Ascending aorta (tissue), 2 donors: ENCODE measurements around the gene GPR25. TPM values are rescaled to one million over a fixed set of nuclear protein-coding genes. Genes with fewer than 3 reads are reported as not detected.
"Not testable (repeated sequence)": the region's sequence is repeated elsewhere in the genome, so short reads cannot be mapped to it uniquely, and the experiment has no call there.

Experiments
- DNase-seq, 2 donors: peaks; one replicate each; pipeline ENCODE4 v3.0.0-alpha.2; 2019; ENCODE audit warnings: low spot score in 2 of 2
- H3K27ac ChIP-seq, 2 donors: fragments of 200-600 bp; sonication (generic); one replicate each; pipeline ENCODE4 v1.5.1; 2016 to 2017; ENCODE audit warnings: mild to moderate bottlenecking in 1 of 2
- H3K27me3 ChIP-seq: fragments of 200-600 bp; sonication (generic); one replicate; pipeline ENCODE4 v1.5.1; 2017
- H3K36me3 ChIP-seq, 2 donors: fragments of 200-600 bp; sonication (generic); one replicate each; pipeline ENCODE4 v1.5.1; 2016
- H3K4me1 ChIP-seq, 2 donors: fragments of 200-600 bp; sonication (generic); one replicate each; pipeline ENCODE4 v1.5.1; 2016 to 2017; ENCODE audit warnings: mild to moderate bottlenecking in 1 of 2
- H3K4me3 ChIP-seq, 2 donors: fragments of 200-600 bp; sonication (generic); one replicate each; pipeline ENCODE4 v1.5.1; 2016 to 2017; ENCODE audit warnings: mild to moderate bottlenecking in 1 of 2
- H3K9me3 ChIP-seq, 2 donors: fragments of 200-600 bp; sonication (generic); one replicate each; pipeline ENCODE4 v1.5.1; 2016
- intact Hi-C: fragments of 100-400 bp; cut with DNase I; formaldehyde crosslinking; loops from one replicate; pipeline ENCODE4 v1.15.1; 2023
- total RNA-seq: library from RNA; depleted of rRNA; stranded (reverse); fragments of >200 nt; gene quantifications from one replicate; pipeline ENCODE4 v1.1.0, GENCODE V29; 2016
- TF ChIP-seq, protein P1 (sequence below), 3 experiments: fragments of 200-600 bp in 2 of 3; fragments of 450-650 bp in 1 of 3; sonication (generic) in 2 of 3; IDR thresholded peaks; one replicate each; pipeline ENCODE4 v1.5.1; 2016 to 2019; ENCODE audit warnings: antibody characterized with exemption in 3 of 3, mild to moderate bottlenecking in 1 of 3, moderate library complexity in 1 of 3

The GPR25 gene
- total RNA-seq, 1 donor from 2014 or later = not detected

DNA sequence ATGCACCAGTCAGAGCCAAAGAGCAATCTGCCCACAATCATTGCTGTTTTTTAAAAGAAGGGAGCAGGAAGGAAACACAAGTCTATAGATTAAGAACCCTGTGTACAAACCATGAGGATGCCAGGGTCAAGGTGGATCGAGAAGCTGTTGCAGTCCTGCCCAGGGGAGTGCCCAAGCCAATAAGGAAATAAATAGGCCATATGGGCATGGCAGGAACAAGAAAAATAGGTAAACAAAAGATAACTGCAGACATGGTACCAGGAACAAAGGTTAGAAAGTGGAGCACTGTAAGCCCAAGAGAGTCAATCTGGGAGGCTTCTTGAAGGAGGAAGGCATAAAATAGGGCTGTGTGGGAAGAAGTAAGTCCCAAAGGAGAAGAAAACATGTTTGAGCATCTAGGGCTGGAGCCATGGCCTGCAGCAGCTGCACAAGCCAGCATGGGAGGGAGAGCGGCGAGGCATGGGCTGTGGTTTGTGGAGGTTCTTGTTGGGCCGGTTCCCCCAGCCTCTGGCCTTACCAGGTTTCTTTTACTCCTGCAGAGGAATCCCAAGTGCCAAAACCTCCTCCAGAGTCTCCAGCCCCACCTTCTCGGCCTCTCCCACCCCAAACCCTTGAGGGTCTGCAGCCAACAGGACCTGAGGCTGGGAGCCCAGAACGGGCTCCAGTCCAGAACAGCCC lies 35.5 kb downstream of the GPR25 start:
- intact Hi-C loops = no loop called here
- DNase-seq = no peak
- H3K4me1 ChIP-seq = no peaks in the 10 kb centered on the region

DNA sequence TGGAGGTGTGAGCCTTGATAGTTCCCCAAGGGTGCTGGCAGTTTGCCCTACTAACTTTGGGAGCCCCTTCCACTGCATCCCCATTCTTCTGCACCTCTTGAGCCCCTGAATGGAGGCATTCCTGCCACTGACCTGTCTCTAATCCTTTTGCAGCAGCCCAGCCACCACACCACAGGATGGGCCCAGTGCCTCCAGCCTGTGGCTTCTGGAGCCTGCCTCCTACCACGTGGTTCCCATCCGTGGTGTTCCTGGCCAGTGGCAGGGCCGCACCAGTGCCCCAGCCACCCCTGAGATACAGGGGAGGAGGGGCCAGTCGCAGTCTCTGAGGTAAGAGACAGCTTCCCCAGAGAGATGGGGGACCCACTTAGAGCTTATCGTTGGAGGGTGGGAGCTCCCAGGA lies 36.3 kb downstream of the GPR25 start:
- TF ChIP-seq, protein P1, sequence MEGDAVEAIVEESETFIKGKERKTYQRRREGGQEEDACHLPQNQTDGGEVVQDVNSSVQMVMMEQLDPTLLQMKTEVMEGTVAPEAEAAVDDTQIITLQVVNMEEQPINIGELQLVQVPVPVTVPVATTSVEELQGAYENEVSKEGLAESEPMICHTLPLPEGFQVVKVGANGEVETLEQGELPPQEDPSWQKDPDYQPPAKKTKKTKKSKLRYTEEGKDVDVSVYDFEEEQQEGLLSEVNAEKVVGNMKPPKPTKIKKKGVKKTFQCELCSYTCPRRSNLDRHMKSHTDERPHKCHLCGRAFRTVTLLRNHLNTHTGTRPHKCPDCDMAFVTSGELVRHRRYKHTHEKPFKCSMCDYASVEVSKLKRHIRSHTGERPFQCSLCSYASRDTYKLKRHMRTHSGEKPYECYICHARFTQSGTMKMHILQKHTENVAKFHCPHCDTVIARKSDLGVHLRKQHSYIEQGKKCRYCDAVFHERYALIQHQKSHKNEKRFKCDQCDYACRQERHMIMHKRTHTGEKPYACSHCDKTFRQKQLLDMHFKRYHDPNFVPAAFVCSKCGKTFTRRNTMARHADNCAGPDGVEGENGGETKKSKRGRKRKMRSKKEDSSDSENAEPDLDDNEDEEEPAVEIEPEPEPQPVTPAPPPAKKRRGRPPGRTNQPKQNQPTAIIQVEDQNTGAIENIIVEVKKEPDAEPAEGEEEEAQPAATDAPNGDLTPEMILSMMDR (IDR thresholded peaks at IDR 0.05) = no peak
- Histone ChIP-seq H3K27ac (no peak overlapping the region), H3K36me3 (no peaks in the 10 kb centered on the region), H3K4me1 (no peaks in the 10 kb centered on the region), H3K9me3 (no peaks in the 10 kb centered on the region), H3K4me3 (no peak overlapping the region), H3K27me3 (no peaks in the 10 kb centered on the region)
- no peak for DNase-seq
- intact Hi-C loops = no loop called here

More for the DNA sequence above, 35.5 kb downstream of the GPR25 start:
- Histone ChIP-seq H3K9me3 (no peaks in the 10 kb centered on the region), H3K27ac (no peak overlapping the region), H3K27me3 (no peaks in the 10 kb centered on the region), H3K4me3 (no peak overlapping the region), H3K36me3 (no peaks in the 10 kb centered on the region)
- TF ChIP-seq, protein P1 (IDR thresholded peaks at IDR 0.05) = no peak

DNA sequence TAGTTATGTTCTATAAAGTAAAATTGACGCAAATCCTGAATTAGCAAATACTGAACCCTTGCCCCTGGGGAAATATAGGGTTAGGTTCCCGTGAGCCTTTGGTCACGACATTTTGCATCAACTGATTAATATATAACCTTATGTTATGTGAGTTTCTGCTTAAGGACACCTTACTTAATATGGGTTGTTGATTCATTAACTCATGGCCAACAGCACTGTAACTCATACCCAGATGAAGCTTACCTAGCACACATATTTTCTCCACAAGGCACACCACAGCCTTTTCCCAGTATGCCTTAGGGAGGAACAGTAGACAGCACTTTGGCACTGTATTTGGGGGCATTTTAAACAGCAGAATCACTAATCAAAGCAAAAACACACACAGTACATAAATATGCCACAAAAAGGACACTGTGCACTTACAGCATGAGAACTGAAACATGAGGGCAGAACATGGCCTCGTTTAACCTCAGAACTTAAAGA lies 37.0 kb downstream of the GPR25 start:
- Histone ChIP-seq H3K9me3 (no peaks in the 10 kb centered on the region), H3K4me3 (no peak overlapping the region), H3K27me3 (no peaks in the 10 kb centered on the region), H3K36me3 (no peaks in the 10 kb centered on the region), H3K4me1 (no peaks in the 10 kb centered on the region), H3K27ac (no peak overlapping the region)
- DNase-seq = no peak
- TF ChIP-seq, protein P1 (IDR thresholded peaks at IDR 0.05) = no peak
- intact Hi-C loops = no loop called here

DNA sequence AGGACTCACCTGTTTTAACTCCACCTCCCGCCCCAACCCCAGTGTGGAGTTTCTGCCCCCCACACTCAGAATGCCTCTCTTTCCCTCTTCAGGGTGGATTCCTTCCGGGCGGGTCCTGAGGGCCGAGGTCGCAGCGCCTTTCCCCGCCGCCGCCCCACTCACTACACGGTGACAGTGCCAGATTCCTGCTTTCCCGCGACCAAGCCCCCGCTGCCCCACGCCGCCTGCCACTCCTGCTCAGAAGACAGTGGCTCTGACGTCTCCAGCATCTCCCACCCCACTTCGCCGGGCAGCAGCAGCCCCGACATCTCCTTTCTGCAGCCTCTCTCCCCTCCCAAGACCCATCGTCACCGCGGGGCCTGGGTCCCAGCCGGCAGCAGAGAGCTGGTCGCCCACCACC lies 38.6 kb downstream of the GPR25 start:
- Histone ChIP-seq H3K4me3 (no peak overlapping the region), H3K27me3 (no peaks in the 10 kb centered on the region), H3K4me1 (no peaks in the 10 kb centered on the region), H3K36me3 (no peaks in the 10 kb centered on the region), H3K9me3 (no peaks in the 10 kb centered on the region), H3K27ac (no peak overlapping the region)
- intact Hi-C loops = no loop called here
- TF ChIP-seq, protein P1 (IDR thresholded peaks at IDR 0.05) = no peak
- DNase-seq = no peak

DNA sequence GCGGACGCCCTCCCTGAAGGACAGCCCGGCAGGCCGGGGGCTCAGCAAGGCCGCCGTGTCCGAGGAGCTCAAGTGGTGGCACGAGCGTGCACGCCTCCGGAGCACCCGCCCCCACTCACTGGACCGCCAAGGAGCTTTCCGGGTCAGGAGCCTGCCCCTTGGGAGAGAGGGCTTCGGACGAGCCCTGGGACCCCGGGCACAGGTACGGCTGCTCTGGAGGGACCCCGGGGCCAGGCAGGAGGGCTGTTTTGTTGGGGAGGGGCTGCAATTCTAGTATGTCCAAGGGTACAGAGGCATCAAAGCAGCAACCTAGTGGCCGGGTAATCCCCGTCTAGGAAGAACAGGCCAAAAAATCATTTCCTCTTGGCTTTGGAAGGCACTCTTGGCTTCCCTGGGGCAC lies 39.2 kb downstream of the GPR25 start:
- H3K4me3 ChIP-seq, H3K36me3 ChIP-seq, H3K9me3 ChIP-seq, H3K27ac ChIP-seq, H3K27me3 ChIP-seq, H3K4me1 ChIP-seq, intact Hi-C loops, DNase-seq: not testable (repeated sequence)

DNA sequence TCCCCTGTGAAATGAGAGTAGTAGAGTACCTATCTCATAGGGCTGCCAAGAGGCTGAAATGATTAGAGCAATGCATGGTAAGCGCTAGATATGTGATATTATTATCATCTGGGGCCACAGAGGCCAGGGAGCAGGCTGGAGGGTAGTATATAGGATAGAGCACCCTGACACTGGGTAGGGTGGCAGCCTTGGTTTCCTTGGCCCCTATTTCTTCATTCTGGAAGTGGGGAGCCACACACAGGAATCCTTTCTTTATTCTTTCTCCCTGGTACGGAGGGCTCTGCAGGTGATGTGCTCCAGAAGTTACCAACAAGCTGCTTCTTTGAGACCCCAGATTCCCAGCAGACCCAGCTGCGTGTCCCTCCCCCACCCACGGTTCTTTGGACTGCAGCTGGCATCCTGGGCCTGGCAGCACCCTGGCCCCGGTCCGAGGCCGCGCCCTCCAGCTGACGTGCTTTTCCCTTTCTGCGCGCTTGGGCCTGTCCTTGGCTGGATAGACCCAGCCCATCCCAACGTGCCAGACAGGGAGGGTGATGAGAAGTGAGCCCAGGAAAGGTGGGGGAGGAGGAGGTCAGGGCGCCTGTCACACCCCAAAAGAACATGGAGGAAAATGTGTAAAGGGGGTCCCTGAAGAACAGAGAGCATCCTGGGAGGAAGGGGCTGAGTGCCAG lies 40.1 kb downstream of the GPR25 start:
- DNase-seq = no peak
- Histone ChIP-seq H3K4me3 (no peak overlapping the region), H3K27ac (no peak overlapping the region), H3K27me3 (no peaks in the 10 kb centered on the region), H3K4me1 (no peaks in the 10 kb centered on the region), H3K9me3 (no peaks in the 10 kb centered on the region), H3K36me3 (no peaks in the 10 kb centered on the region)
- TF ChIP-seq, protein P1 (IDR thresholded peaks at IDR 0.05) = no peak
- intact Hi-C loops = no loop called here
